ENCODE measurements around the gene NT5C3A.

DNA sequence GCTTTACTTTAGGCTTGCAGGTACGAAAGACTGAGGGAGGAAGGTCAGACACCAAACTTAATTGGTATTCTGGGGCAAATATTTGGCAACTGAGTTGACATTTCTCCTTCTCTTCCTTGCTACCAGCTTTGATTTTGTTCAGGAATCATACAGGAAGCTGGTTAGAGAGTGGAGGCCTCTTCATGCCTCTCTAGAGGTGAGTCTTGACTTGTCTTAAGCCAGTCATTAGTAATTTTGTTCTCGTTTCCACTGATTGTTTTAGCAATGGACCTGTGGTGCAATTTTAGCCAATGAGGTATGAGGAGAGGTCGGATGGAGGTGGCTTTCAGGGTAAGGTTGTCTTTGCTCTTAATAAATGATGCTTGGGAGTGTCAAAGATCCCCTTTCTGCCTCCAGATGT, 49.0 kb upstream of the NT5C3A start:
- TF ChIP-seq, protein P1, sequence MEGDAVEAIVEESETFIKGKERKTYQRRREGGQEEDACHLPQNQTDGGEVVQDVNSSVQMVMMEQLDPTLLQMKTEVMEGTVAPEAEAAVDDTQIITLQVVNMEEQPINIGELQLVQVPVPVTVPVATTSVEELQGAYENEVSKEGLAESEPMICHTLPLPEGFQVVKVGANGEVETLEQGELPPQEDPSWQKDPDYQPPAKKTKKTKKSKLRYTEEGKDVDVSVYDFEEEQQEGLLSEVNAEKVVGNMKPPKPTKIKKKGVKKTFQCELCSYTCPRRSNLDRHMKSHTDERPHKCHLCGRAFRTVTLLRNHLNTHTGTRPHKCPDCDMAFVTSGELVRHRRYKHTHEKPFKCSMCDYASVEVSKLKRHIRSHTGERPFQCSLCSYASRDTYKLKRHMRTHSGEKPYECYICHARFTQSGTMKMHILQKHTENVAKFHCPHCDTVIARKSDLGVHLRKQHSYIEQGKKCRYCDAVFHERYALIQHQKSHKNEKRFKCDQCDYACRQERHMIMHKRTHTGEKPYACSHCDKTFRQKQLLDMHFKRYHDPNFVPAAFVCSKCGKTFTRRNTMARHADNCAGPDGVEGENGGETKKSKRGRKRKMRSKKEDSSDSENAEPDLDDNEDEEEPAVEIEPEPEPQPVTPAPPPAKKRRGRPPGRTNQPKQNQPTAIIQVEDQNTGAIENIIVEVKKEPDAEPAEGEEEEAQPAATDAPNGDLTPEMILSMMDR (IDR thresholded peaks at IDR 0.05 in 4 of 5, conservative IDR thresholded peaks at IDR 0.05 in 1 of 5), result no peak
- TF ChIP-seq POLR2A (IDR thresholded peaks at IDR 0.05), result no peak

Measured in gastrocnemius medialis (tissue), 4 donors.